COLO668 (cell line): ENCODE data around the gene FUZ.

Source experiments
- DNase-seq: peaks from one replicate; lab custom pipeline; 2025; ENCODE audit not compliant: unreplicated experiment; lab: John Stamatoyannopoulos, UW

FUZ gene

DNA sequence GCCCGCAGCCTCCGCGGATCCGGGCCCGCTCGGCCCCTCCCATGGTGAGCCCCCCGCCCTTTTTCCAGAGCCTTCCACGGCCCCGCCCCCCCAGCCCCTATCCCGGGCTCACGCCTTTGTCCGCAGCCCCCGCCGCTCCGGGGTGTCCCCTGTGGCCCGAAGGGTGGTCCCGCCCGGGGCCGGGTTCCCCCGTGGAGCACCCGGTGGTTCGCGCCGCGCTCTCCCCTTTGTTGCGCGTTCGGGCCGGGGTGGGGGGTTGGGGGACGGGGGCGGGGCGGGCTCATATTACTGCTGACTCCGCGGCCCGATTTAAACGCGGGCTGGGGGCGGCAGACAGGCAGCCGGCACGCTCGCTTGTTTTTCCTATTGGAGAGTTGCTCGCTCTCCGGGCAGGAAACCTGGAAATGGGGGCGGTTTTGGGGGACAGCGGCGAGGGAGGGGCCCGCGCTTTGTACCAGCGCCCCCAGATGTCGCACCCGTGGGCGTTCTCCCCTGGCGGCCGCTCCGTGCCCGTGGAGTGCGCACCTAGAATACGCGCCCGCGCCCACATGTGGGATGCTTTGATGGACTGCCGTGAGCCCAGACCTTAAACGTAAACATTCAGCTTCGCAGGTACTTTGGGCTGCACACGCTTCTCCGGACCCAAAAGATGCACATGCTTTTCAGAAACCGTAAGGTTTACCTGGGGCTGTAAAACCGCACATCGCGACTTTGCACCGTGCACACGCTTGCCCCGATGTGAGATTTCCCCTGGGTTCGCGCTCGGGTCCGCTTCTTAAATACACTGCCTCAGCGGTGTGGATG, 38.6 kb upstream of the FUZ start:
- peak; percentile 62 for DNase-seq

DNA sequence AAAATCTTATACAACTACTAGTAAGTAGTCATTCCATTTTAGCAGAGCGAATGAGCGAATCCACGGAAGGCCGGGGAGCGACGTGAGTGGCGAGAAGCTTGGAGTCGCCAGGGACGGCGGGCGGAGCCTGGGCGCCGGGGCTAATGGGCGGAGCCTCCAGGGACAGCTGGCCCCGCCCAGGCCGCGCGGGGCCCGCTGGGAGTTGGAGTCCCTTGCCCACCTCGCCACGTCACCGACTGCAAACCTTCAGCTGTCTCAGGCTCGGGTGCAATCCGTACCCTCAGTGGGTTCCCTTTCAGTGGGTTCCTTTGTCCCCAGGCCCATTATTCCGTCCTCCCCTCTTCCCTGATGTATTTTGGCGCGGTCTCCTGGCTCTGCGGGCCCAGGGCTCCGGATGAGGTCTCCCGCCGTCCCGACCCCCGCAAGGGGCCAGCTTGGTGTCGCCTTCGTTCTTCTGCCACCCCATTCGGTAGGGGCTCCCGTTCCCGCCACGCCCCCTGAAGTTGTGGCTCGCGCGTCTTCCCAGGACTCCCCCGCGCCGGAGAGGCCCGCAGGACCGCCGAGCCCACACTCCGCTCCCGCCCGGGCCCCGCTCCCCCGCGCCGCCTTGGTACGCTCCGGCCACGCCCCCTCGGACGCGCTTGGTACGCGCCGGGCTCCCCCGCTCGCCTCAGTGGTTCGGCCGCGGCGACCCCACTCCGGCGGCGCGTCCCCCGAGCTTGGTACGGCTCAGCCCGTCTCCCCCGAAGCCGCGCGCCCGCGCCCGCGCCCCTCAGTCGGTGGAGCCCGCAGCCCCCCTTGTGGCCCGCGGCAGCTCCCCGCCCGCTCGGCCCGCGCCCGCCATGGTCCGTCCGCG, 37.6 kb upstream of the FUZ start, which contains the start of gene PTOV1:
Gene PTOV1 (plus strand): TSS at position 673 of the 856 bp plus-strand sequence.
- peak; percentile 94 for DNase-seq

DNA sequence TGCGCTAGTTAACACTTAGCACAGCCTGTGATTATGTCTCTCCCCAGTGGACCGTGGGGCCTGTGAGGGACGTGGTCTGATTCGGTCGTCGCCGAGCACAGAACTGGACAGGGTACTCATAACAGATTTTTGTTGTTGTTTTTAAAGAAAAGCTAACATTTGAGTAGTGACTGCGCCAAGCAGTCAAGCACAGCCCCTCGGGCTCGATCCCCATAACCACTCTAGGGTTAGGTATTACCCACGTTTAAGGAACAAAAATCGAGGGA, 37.1 kb upstream of the FUZ start:
- DNase-seq: no peak

DNA sequence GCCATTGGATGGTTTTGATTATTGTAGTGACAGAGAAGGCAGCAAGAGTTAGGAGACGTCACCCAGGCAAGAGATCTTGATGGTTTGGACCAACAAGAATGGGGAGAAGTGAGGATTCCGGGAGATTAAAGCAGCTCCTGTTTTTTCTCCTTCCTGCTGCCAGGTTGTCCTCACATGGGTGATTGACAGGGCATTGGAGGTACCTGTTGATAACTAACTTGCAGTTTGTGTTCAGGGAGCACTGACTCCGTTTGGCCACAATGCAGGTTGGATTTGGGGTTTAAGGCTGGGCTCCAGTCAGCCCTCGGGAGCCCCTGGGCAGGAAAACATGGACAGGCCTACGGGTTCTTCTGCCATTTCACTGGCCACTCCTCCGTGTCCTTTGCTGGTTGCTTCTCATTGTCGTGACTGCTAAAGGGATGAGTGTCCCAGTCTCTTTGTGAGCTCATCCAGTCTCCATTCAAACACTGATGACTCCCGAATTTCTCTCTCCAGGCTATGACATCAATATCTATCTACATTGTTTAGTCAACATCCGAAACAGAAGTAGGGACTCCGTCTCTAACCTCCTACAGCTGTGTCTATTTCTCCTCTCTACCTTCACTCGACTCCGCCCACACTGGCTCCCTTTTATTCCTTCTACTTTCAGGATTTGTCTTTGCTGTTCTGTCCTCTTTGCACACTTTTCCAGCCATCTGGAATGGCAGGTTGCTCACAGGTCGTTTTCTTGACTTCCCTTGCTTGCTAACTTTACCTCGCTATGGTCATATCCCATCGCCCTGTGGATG, 36.5 kb upstream of the FUZ start:
- no peak for DNase-seq

DNA sequence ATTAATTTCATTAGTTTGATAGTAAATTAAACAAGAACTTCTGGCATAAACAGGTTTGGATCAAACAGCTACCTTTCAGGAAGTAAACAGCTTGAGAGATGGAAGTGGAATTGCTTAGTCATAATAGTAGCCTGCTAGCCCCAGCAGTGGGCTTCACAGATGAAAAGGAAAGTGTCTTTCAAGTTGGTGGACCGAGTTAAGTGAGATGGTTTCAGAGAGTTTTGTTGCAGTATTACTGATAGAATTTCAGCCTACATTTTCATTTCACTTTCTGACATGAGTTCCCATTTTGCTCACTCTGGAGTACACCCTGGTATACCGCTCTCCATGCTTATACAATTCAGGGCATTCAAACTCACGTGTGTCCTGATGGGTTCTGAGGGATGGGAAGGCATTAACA, 35.8 kb upstream of the FUZ start:
- no peak for DNase-seq

DNA sequence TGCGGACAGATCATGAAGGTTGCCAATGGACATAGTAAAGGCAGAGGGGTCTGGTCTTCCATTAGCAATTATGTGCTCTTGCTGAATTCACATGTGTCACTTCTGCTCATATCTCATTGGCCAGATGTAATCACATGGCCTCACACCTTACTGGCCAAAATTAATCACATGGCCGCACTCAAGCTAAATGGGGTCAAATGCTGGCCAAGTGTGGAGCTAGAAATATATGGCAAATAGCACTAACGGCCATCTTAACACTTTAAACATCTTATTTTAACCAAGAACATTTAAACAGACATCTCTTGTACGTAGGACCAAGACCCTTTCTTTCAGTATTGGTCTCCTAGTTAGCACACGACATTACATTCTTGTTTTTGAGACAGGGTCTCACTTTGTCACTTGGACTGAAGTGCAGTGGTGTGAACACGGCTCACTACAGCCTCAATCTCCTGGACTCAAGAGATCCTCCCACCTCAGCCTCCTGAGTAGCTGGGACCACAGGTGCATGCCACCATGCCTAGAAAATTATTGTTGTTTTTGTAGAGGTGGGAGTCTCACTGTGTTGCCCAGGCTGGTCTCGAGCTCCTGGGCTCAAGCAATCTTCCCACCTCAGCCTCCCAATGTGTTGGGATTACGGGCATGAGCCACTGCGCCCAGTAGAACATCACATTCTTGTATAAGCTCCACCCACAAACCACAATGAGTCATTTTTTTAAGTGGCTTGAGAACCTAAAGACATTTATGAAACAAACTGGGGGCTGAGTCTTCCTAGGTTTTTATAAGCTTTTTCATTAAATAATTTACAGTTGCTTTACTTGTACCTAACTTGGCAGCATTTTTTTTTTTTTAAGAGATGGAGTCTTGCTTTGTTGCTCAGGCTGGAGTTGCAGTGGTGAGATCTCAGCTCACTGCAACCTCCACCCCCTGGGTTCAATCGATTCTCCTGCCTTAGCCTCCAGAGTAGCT, 34.9 kb upstream of the FUZ start:
- DNase-seq: peak; percentile 20

DNA sequence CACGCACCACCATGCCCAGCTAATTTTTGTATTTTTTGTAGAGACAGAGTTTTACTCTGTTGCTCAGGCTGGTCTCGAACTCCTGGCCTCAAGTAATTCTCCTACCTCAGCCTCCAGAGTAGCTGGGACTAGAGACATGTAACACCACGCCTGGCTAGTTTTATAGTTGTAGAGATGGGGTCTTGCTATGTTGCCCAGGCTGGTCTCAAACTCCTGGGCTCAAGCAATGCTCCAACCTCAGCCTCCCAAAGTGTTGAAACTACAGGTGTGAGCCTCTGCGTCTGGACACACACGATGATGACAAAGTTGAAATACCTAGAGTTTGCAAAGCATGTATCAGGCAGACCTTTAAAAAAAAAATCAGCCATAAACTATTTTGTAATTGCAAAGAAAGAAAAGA, 33.3 kb upstream of the FUZ start:
- no peak for DNase-seq

DNA sequence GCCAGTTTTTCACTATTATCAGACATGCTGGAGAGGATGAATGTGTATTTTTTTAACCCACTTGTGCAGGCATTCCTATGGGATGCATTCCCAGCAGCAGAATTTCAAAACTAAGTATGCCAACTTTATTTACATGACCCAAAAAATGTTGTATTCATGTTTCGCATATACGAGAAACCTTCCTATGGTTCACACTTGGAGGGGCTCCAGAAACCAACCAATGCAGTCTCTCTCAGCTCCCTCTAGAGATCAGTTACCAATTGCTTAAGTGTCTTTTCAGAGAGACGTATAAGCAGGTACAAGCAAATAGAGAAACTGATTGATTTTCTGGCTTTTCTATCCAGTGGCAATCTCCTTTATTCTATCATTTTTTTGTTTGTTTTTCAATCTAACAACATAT, 32.3 kb upstream of the FUZ start:
- DNase-seq: no peak

DNA sequence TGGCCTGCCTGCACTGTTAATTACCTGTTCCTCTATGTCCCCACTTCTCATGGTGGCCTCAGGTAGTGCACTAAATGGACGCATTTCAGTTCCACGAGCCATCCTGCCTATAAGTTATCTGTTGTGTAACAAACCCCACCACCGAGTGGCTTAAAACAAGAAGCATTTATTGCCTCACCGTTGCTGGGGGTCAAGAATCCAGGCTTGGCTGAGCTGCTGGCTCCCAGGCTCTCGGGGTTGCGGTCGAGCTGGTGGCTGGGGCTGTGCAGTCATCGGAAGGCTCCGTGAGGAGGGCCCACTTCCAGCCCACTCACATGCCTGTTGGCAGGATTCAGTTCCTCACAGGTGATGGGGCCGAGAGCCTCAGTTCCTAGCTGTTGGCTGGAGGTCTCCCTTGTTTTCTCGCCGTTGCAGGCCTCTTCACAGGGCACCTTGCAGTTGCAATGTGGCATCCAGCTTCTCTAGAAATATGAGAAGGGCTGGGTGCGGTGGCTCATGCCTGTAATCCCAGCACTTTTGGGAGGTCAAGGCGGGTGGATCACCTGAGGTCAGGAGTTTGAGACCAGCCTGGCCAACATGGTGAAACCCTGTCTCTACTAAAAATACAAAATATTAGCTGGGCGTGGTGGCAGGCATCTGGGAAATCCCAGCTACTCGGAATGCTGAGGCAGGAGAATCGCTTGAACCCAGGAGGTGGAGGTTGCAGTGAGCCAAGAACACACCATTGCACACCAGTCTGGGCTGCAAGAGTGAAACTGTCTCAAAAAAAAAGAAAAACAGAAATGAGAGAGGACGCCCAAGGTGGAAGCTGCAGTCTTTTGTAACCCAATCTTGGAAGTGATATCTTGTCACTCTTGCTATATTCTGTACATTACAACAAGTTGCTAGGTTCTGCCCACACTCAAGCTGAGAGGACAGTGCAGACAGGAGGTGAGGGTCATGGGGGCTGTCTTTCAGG, 31.3 kb upstream of the FUZ start:
- no peak for DNase-seq

DNA sequence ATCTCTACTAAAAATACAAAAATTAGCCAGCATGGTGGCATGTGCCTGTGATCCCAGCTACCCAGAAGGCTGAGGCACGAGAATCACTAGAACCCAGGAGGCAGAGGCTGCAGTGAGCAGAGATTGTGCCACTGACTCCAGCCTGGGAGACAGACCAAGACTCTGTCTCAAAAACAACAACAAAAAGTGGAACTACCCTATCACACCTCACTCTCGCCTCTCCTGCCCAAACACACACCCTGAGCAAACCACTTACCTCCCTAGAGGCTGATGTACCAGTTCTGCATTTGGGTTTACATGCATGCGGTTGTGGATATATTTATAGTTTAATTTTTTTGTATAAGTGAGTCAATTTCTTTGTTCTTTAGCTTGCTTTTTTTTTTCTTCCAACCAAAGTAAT, 30.2 kb upstream of the FUZ start:
- DNase-seq: no peak

DNA sequence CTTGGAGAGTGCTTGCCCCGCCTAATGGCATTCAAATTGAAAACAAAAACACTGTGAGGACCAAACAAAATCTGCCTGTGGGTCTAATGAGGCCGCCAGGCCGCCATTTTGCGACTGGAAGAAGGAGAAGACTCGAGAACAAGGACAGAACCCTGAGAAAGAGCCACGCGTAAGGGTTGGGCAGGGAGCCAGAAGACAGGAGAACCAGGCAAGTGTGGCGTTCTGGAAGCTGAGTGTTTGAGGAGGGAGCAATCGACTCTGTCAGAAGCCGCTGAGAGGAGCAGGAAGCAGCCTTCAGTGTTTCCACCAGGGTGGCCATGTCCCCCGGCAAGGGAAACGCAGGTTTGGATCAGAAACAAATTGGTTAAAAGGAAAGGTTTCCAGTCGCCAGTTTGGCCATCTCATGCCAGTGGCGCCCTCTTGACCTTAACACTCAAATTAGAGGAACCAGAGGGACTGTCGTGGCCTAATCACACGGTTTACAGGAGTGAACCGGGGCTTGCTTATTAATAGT, 27.7 kb upstream of the FUZ start:
- no peak for DNase-seq

DNA sequence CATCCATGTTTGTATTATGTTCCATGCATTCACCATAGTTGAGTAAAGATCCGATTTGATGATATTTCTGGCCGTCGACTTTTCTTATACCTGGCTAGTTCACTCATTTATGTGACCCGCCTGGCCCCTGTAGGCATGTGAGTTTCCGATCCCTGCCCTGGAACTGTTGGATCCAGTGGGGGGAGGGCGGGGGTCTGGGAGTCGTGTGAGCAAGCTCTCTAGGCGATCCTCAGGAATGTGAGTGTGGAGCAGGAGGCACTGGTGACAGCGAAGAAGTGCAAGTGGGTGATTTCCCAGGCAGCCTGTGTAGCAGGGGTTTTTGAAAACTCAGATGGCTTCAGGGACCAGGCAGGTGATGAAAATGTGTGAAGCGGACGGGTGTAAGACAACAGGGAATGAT, 27.2 kb upstream of the FUZ start:
- DNase-seq: no peak

DNA sequence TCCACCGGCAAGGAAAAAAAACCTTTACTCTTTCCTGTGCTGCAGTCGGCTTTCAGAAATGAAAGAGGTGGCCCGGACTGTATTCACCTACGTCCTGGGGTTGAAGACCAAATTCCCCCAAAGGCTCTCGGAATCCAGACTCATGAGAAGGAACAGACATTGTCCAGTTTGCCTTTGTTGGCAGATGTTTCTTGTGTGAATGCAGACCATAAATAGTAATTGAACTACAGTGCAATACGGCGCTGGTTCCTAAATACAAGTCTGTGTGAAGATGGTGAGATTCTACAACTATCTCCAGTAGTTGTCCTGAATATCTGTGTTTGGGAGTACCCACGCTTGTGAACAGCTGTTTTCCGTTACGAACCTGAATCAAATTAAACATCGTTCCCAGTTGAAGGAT, 26.6 kb upstream of the FUZ start:
- no peak for DNase-seq

DNA sequence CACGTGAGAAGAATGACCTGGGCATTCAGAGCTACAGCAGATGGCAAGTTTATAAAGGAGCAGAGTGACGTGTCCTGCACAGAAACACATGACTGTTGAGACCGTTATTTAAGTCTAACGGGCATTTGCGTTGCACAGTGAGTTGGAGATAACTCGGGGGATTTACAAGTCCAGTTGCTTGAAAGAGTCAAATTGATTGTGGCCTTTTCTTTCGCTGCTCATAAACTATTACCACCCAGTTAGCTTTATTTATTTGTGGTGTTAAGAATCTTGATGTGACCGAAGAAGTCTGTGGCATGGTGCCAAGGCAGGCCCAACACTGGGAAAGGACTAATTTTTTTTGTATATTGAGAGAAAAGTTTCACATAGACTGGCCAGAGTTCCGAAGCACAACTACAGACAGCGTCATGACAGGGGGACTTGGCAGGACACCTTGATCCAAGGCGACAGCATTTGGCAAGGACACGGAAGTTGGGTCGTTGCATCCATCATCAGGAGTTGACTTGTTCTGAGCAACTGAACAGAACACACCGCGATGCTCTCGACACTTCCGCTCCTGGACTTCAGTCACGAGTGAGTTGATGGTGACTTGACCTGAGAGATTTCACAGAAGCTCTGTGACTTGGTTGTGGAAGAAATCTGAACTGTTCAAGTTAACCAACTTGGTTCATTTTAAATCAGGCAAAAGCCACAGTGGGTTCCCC, 25.9 kb upstream of the FUZ start:
- DNase-seq: no peak

DNA sequence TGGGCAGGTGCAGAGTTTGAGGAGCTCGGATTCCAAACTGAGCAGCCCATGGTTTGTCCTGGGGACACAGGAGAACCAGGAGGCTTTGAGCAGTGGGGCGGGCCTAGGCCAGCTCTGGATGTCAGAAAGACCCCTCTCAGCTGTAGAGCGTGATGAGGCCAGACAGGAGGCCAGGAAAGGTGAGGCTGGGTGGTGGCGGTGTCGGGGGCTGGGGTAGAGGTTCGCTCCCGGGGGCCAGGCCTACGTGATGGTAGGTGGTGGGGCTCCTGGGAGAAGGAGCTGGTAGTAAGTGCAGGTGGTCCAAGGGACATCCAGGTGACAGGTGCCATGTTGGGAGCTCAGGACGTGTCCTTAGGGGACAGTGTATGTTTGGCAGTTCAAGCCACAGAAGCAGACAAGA, 24.3 kb upstream of the FUZ start:
- DNase-seq: no peak

DNA sequence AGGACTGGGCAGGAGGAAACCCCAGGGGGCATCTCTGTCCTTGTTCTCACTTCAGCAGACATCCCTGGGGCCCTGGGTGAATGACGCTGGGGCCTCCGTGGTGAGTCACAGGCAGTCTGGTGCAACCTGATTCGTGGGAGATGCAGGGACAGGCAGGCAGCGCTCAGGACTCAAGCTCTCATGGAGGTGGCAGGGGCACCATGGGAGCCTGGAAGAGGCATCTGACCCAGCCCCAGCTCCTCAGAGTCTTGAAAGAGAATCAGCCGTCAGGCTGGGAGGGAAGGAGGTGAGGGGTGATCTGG, 23.9 kb upstream of the FUZ start:
- no peak for DNase-seq

DNA sequence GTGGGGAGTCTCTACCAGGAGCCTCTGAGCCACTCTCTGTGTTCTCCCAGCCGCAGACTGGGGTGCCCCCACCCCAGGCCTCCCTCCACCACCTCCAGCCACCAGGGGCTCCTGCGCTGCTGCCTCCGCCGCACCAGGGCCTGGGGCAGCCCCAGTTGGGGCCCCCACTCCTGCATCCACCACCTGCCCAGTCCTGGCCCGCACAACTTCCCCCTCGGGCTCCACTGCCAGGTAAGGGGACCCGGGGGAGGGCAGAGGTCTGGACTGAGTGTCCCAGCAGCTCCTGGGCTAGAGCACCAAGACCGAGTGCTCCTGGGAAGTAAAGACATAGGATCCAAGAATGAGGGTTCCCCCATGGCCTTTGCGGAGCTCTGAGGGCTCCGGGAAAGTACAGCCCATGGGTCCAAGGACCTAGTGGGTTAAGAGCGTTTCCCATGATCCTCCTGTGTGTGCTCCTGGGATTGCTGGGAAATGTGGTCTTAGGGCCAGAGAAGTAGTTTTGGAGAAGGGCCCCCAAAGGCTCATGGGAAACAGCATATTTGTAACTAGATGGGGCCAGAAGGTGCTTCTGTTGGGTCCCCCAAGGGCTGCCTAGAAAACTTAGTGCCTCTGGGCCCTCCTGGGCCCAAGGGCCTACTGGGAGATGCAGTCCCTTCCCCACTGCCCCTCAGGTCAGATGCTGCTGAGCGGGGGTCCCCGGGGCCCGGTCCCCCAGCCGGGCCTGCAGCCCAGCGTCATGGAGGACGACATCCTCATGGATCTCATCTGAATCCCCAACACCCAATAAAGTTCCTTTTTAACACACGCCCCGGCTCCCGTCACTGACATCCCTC, 23.3 kb upstream of the FUZ start:
- no peak for DNase-seq

DNA sequence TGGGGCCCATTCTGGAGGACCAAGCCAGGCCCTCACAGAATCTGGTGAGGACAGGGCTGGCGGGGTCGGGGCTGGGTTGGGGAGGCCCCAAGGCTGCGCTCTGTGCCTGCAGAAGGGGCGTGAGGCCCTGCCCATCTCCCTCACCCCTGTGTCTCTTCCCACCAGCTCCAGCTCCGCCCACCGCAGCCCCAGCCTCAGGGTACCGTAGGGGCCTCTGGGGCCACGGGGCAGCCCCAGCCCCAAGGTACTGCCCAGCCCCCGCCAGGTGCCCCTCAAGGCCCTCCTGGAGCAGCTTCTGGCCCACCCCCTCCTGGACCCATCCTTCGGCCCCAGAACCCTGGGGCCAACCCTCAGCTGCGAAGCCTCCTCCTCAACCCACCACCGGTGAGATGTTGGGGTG, 22.5 kb upstream of the FUZ start:
- DNase-seq: no peak
